IMR-90 (cell line): ENCODE measurements around the gene HEXA.

Experiments used
- CEBPB ChIP-seq: IDR thresholded peaks from 2 replicates; pipeline ENCODE4 v1.6.1; 2012; ENCODE audit warnings: low read depth, low read length, improper control_type of control experiment
- FOS ChIP-seq: fragments of 150-350 bp; IDR thresholded peaks from 2 replicates; pipeline ENCODE4 v1.6.1; 2016; ENCODE audit warnings: low read depth, low read length
- POLR2A ChIP-seq: IDR thresholded peaks from 2 replicates; pipeline ENCODE4 v1.6.1; 2012; ENCODE audit warnings: mild to moderate bottlenecking, low read depth, low read length
- RCOR1 ChIP-seq: IDR thresholded peaks from 2 replicates; pipeline ENCODE4 v1.6.1; 2012; ENCODE audit warnings: mild to moderate bottlenecking, low read length, improper control_type of control experiment; ENCODE audit not compliant: insufficient replicate concordance
- RFX5 ChIP-seq: IDR thresholded peaks from 2 replicates; pipeline ENCODE4 v1.8.0; 2012; ENCODE audit warnings: low read depth, mild to moderate bottlenecking, low read length, moderate library complexity
- TF ChIP-seq, protein P1 (sequence below): conservative IDR thresholded peaks from 2 replicates; pipeline ENCODE4 v1.5.1; 2012; ENCODE audit warnings: mild to moderate bottlenecking, low read depth, low read length, improper control_type of control experiment
- TF ChIP-seq, protein P2 (sequence below): fragments of 150-350 bp; IDR thresholded peaks from 2 replicates; pipeline ENCODE4 v1.6.1; 2017; ENCODE audit warnings: mild to moderate bottlenecking, antibody characterized with exemption, low read length, low read depth

DNA sequence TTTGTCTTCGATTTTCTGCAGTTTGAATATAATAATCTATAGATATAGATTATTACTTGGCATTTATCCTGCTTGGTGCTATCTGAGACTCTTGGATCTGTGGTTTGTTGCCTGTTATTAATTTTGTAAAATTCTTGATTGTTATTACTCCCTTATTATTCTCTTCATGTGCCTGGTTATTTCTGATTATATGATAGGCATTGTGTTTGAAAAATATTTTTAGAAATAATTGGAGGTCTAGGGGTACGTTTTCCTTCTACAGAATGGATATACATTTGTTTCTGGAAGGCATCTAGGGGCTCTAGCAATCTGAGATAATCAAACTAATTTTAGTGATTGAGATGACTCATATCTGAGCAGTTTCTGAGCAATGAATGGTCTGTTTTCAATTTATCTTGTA, 41.0 kb downstream of the HEXA start:
- TF ChIP-seq, protein P1, sequence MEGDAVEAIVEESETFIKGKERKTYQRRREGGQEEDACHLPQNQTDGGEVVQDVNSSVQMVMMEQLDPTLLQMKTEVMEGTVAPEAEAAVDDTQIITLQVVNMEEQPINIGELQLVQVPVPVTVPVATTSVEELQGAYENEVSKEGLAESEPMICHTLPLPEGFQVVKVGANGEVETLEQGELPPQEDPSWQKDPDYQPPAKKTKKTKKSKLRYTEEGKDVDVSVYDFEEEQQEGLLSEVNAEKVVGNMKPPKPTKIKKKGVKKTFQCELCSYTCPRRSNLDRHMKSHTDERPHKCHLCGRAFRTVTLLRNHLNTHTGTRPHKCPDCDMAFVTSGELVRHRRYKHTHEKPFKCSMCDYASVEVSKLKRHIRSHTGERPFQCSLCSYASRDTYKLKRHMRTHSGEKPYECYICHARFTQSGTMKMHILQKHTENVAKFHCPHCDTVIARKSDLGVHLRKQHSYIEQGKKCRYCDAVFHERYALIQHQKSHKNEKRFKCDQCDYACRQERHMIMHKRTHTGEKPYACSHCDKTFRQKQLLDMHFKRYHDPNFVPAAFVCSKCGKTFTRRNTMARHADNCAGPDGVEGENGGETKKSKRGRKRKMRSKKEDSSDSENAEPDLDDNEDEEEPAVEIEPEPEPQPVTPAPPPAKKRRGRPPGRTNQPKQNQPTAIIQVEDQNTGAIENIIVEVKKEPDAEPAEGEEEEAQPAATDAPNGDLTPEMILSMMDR: no peak
- TF ChIP-seq POLR2A (no peak), RCOR1 (no peak), CEBPB (no peak), FOS (no peak), RFX5 (no peak)
- TF ChIP-seq, protein P2, sequence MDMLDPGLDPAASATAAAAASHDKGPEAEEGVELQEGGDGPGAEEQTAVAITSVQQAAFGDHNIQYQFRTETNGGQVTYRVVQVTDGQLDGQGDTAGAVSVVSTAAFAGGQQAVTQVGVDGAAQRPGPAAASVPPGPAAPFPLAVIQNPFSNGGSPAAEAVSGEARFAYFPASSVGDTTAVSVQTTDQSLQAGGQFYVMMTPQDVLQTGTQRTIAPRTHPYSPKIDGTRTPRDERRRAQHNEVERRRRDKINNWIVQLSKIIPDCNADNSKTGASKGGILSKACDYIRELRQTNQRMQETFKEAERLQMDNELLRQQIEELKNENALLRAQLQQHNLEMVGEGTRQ: no peak
